Measurements from ENCODE around the gene SLC30A9.

DNA sequence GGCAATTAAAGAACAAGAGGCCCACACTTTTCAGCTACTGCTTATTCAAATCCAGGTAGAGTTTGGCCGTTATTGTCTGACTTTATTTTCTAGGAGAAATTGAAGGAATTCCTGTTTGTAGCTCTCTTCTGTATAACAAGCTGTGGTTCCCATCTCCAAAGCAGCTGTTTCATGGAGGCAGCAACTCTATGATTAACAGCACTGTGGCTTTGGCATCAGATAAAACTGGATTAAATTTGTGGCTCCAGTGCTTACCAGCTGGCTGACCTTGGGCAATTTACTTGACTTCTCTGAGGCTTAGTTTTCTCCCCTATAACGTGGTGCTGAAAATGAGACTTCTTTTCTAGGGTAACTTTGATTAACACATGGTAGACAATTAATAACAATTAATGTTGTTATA, 28.1 kb downstream of the SLC30A9 start:
- TF ChIP-seq, protein P1, sequence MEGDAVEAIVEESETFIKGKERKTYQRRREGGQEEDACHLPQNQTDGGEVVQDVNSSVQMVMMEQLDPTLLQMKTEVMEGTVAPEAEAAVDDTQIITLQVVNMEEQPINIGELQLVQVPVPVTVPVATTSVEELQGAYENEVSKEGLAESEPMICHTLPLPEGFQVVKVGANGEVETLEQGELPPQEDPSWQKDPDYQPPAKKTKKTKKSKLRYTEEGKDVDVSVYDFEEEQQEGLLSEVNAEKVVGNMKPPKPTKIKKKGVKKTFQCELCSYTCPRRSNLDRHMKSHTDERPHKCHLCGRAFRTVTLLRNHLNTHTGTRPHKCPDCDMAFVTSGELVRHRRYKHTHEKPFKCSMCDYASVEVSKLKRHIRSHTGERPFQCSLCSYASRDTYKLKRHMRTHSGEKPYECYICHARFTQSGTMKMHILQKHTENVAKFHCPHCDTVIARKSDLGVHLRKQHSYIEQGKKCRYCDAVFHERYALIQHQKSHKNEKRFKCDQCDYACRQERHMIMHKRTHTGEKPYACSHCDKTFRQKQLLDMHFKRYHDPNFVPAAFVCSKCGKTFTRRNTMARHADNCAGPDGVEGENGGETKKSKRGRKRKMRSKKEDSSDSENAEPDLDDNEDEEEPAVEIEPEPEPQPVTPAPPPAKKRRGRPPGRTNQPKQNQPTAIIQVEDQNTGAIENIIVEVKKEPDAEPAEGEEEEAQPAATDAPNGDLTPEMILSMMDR (IDR thresholded peaks at IDR 0.05; ENCODE audit: insufficient read depth, low read length, poor library complexity, severe bottlenecking) = no peak
- TF ChIP-seq EZH2phosphoT487 (conservative IDR thresholded peaks at IDR 0.05; ENCODE audit: low read length) = no peak

All from SU-DHL-6 (cell line).